NK-92 treated with Interleukin-12 subunit alpha and Interleukin-12 subunit beta, amount 100 ng/mL, for 24 hours (cell line): Measurements from ENCODE around the gene PTN.
"Not testable (repeated sequence)": the region's sequence is repeated elsewhere in the genome, so short reads cannot be mapped to it uniquely, and the experiment has no call there.

Experiments used
- DNase-seq: peaks from one replicate; lab custom pipeline; 2025; lab: John Stamatoyannopoulos, UW

PTN gene

GRCh38 chr7:137324796-137325696, 18.5 kb downstream of the PTN start:
- no peak for DNase-seq

DNA sequence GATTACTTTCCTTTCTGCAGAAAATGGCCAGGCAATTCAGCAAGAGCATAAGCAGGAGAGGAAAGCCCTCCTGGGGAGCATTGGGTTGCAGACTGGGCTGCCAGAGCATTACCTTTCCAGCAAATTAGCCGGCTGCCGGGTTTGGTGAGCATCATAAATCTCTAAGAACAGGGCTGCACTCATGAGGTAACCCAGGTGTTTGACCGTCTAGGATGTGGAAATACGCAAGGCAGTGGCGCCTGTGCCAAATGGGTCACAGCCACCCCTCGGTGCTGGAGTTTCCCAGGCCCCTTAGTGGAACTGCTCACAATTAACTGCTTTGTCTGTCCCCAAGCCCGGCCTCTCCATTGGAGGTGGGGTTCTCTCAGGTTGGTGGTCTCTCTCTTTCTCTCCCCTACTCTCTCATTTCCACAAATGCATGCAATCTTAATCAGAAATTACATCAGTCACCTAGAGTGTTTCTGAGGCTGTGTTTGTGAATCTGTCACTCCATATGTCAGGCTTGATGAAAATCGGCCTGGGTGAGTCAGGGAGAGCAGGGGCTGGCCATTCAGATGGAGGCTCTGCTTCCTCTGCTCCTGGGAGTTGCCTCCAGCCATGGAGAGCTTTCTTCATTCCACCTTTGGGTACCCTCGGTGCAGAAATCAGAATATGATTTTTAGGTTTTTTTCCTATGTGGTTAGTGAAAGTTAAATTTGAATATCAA, 26.7 kb downstream of the PTN start:
- no peak for DNase-seq

DNA sequence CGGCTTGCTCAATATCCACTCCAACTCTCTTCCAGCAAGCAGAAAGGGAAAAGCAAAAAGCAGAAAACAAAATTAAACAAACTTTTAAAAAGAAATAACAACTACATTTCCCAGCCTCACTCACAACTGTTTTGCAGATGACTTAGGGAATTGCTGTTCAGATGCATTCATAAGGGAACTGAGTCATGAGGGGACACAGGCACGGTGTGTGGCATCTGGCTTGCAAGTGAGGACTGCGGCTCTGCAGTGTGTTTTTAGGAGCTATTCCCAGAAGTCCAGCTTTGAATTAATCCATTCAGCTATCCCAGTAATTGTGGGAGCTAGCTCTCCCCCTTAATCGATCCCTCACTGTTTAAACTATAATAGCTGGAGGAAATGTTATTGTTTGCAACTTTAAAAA, 30.3 kb downstream of the PTN start:
- DNase-seq: no peak

DNA sequence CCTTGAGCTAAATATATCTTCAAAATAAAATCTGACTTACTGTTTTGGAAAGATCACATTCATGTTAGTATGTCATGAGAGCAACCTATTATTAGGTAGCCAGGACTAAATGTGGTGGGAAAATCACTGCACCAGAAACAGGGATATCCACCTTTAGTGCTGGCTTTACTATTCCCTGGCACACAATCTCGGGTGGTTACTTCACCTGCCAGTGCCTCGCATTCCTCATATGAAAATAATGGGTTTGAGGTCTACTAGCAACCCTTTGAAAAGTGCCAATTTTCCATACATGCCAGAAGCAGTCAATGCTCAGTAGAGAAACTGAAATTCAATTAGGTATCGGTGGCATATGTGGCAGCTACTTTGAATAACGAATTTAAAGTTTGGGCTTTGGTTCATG, 36.8 kb downstream of the PTN start:
- no peak for DNase-seq

- DNase-seq: no peak
Observed at GRCh38 chr7:137305901-137306621, 37.5 kb downstream of the PTN start.

- DNase-seq: no peak
Observed at GRCh38 chr7:137304624-137305235, 38.8 kb downstream of the PTN start.

DNA sequence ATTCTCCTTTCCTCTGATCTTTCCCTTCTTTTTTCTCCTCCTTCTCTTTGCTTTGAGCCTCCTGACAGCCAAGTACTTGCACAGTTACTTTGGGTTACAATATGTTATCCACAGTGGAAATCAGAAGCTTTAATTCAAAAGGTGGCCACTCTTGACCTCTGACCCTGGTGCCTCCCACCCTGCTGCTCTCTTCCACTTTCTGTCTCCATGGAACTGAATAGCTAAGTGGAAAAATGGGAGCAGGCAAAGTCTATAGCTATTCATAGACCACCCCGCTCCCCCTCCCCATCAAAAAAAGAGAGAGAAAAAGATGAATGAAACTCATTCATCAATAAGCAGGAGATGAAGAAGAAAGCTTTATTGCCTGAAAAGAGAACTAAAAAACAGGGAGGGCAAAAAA, 39.4 kb downstream of the PTN start:
- DNase-seq: no peak

DNA sequence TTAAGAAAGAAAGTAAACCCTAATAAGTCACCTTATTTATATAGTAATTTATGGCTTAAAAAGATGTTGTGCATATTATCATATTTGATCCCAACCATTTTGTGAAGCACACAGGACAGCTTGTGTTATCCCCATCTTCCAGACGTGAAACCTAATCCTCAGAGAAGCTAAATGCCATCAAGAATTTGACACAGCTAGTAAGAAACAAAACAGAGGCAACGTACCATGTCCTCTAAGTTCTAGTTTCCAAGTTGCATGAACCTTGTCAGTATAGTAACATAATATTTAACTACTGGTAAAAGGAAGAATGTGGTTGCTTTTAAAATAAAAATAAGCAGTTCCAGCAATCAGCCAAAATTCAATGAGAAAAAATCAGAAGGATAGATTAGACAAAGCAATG, 41.5 kb downstream of the PTN start:
- no peak for DNase-seq

- DNase-seq: no peak
Observed at GRCh38 chr7:137298464-137298794, 45.1 kb downstream of the PTN start.

GRCh38 chr7:137297551-137298463, 45.7 kb downstream of the PTN start:
- no peak for DNase-seq

DNA sequence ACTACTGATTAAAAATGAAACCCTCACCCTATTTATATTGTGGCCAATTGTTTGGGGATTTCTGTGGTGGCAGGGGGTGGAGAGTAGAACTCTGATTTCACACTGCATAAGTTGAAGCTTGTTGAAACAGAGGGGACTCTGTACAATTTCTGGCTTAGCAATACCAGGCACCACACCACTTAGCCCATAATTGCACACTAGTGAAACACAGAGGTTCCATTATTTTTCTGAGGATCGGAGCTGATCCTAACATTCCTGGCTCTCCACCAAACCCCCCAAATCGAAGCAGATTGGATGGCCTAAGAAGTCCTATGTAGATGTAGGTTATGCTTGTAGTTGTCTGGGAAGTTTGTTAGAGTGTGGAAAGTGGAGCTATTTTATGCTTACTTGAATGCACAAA, 47.0 kb downstream of the PTN start:
- no peak for DNase-seq

GRCh38 chr7:137295739-137296324, 47.7 kb downstream of the PTN start:
- DNase-seq: no peak

DNA sequence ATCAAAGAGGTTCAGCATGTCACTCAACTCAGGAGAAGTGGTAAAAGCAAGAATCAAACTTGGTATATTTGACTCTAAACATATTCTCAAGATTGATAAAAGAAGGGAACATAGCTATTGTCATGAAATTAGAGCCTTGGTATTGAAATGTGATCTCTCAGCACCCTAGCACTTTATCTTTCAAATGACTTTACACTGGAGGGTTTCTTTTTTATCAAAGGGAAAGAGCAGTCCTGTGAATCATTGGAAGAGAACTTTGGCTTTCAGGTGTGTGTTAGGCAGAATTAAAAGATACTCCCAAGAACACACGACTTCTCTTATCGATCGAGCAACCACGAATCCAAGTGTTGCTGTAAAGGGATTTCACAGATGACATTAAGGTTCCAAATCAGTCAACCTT, 54.4 kb downstream of the PTN start:
- no peak for DNase-seq

DNA sequence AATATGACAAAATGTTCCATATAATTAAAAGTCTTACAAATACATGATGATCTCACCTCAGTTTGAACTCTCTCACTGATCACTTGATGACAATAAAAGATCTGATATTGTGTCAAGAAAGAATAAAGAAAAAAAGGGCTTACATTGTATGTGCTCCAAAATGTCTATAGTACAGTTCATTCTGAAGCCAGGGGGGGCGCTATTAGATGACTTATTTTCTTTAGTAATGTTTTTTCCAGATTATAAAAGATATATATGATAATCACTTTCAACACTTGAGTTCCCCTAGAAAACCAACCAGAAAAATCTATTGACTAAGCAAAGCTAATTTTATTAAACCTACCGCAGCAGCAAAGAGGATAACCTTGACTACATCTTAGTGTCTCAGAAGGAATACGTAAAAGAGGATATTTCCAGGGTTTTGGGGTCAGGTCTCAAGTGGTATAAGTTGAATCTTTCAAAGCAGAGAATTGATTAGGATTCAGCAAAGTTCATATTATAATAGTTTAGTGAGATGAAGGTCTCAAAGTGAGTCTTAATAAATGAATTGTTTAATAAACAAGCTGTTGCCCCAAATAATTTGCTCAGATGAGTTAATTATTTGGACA, 55.8 kb downstream of the PTN start:
- no peak for DNase-seq

DNA sequence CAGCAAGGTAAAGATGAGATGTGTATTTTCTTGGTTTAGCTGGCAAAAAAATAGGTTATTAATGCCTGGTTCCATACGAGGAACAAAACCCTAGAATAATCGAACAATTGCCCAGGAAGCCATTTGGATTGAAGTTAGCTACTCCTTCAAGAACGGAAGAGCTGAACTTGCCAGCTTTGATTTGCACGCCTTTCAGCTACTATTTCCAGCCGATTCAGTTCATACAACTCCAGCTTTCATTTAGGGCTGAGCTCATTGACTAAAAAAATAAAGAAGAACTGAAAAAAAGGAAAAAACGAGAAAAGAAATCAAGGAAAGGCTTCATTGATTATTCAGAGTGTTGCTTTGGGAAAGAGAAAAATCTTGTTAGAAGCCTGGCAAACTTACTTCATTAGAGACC, 60.4 kb downstream of the PTN start:
- DNase-seq: no peak

GRCh38 chr7:137282043-137282442, 61.5 kb downstream of the PTN start:
- no peak for DNase-seq

GRCh38 chr7:137276189-137276588, 67.3 kb downstream of the PTN start:
- DNase-seq: no peak

DNA sequence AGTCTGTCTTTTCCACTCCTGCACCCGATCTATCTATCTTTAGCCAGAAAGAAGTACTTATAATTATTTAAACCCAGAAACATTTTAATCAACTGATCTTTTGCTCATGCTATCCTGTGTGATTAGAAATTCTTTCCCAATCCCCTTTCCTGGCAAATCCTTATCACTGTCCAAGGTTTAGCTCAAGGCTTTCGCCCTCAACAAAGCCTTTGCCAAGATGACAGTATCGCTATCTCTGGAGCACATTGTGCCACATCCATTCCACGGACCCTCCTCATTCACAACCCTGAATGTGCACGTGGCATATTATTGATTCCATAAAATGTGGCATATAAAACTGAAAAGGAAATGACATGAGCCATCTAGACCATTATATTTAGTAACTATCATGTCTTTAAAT, 71.3 kb downstream of the PTN start:
- DNase-seq: no peak

GRCh38 chr7:137269240-137269639, 74.3 kb downstream of the PTN start:
- no peak for DNase-seq

DNA sequence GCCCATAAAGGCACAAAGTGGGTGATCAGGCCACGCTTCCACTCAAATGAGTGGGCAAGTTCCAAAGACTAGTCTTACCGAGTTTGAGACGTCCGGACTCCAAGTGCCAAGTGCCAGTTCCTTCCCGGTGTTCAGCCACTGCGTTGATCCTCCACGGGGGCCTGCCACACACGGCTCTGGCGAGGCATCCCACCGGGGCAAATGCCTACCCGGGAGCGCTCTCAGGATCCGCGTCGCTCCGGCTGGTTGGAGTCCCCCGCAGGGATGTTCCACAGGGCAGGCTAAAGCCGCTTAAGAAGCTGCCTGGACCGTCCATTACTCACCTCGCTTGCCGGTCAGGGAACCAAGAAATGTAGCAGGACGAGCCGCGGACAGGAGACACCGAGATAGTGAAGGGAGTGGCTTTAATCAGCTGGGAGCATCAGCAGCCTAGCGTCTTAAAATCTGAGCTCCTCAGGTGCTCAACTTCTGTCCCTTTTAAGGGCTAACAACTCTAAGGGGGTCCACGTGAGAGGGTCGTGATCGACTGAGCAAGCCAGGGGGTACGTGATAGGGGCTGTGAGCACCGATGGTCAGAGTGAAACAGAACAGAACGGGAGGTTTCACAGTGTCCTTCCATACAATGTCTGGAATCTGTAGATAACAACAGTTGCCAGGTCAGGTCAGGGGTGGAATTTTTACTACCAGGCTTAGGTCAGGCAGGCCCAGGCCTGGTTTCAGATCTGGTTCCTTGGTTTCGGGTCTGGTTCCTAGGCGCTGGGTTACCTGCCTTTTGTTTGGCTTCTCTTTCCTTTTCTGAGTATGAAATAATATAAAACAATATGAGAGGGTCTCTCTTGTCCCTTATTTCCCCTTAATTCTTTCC, 75.3 kb downstream of the PTN start:
- not testable (repeated sequence) for DNase-seq
